Heart left ventricle (tissue), 13 donors: ENCODE results near the gene OR6C75.
"Not testable (repeated sequence)": the region's sequence is repeated elsewhere in the genome, so short reads cannot be mapped to it uniquely, and the experiment has no call there.

Source experiments
- POLR2A ChIP-seq, 2 donors: fragments of 450-650 bp; IDR thresholded peaks; one replicate each; pipeline ENCODE4 v1.6.1; 2017; ENCODE audit warnings: antibody characterized with exemption in 2 of 2, mild to moderate bottlenecking in 2 of 2, moderate library complexity in 2 of 2
- TF ChIP-seq, protein P1 (sequence below), 12 donors: fragments of 200-600 bp; sonication (generic) in 4 of 12; IDR thresholded peaks; one replicate each; pipeline versions ENCODE4 v1.5.0 to v1.8.0; 2018 to 2022; ENCODE audit warnings: antibody characterized with exemption in 12 of 12, mild to moderate bottlenecking in 5 of 12
- donor health status: ischemic (EF 13 %, LVEDD 7.1; RV severe dilation, severe dysfunction).
- donor health status: DM: no; HTN: yes; CAD: no.
- donor health status: DM: no; HTN: no; CAD: no.
- donor health status: ischemic (EF 25% LVEDD 6.9; RV normal size, moderate dysfunction).
- donor health status: ischemic (EF 25% LVEDD 5.7; RV mildly dilated, moderate dysfunction).
- donor health status: ischemic (EF 35%, LVEDD 5.7; RV mildly dilated, moderate dysfunction).
- donor health status: nonischemic (EF 11% LVEDD 7.7; RV severe dilation, severe dysfunction).
- donor health status: DM: yes; HTN: yes; CAD: no.
- donor health status: PGD.
- donor health status: ischemic (EF 29% LVEDD 5.4; RV normal size, mild dysfunction).
- donor health status: nonischemic (EF 23%, LVEDD 6.1; RV moderate dilation, normal function).

DNA sequence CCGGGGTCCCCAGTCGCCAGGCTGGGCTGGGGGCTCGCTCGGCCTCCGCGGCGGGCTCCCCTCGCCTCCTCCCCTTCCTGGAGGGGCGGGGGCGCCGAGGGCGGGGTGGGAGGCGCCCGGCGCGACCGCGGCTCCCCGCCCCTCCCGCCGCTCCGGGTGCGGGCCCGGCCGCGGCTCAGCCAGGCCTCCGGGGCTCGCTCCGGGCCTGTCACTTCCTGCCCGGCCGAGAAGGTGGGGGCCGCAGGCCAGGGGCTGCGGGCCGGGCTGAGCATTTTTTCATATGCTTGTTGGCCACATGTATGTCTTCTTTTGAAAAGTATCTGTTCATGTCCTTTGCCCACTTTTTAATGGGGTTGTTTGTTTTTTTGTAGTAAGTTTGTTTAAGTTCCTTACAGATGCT is 52.1 kb downstream of the OR6C75 start:
- not testable (repeated sequence) for TF ChIP-seq POLR2A (IDR thresholded peaks at IDR 0.05)
- TF ChIP-seq, protein P1, sequence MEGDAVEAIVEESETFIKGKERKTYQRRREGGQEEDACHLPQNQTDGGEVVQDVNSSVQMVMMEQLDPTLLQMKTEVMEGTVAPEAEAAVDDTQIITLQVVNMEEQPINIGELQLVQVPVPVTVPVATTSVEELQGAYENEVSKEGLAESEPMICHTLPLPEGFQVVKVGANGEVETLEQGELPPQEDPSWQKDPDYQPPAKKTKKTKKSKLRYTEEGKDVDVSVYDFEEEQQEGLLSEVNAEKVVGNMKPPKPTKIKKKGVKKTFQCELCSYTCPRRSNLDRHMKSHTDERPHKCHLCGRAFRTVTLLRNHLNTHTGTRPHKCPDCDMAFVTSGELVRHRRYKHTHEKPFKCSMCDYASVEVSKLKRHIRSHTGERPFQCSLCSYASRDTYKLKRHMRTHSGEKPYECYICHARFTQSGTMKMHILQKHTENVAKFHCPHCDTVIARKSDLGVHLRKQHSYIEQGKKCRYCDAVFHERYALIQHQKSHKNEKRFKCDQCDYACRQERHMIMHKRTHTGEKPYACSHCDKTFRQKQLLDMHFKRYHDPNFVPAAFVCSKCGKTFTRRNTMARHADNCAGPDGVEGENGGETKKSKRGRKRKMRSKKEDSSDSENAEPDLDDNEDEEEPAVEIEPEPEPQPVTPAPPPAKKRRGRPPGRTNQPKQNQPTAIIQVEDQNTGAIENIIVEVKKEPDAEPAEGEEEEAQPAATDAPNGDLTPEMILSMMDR (IDR thresholded peaks at IDR 0.05) = not testable (repeated sequence)
